ENCODE data around the gene PTGER2.

DNA sequence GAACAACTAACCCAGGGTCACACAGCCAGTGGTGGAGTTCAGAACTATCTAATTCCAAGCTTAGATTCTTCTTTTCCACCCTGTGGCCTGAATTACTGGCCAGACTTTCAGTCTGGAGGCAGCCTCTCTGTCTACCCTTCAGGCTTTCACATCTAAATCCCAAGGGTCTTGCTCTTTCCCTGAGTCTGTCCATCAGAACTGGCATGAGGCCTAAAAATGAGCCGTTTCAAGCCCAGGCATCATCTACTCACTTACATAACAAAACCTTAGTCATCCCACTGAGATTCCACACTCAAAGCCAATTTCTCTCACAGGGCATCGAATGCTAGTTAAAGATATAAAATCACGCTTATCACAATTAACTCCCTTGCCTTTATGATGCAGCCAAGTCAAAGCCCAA, 47.9 kb upstream of the PTGER2 start:
- TF ChIP-seq, protein P1, sequence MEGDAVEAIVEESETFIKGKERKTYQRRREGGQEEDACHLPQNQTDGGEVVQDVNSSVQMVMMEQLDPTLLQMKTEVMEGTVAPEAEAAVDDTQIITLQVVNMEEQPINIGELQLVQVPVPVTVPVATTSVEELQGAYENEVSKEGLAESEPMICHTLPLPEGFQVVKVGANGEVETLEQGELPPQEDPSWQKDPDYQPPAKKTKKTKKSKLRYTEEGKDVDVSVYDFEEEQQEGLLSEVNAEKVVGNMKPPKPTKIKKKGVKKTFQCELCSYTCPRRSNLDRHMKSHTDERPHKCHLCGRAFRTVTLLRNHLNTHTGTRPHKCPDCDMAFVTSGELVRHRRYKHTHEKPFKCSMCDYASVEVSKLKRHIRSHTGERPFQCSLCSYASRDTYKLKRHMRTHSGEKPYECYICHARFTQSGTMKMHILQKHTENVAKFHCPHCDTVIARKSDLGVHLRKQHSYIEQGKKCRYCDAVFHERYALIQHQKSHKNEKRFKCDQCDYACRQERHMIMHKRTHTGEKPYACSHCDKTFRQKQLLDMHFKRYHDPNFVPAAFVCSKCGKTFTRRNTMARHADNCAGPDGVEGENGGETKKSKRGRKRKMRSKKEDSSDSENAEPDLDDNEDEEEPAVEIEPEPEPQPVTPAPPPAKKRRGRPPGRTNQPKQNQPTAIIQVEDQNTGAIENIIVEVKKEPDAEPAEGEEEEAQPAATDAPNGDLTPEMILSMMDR (conservative IDR thresholded peaks at IDR 0.05 in 1 of 2, IDR thresholded peaks at IDR 0.05 in 1 of 2; ENCODE audit: low read depth in 1 of 2, low read length in 2 of 2), result no peak
- no peak for TF ChIP-seq EZH2 (IDR thresholded peaks at IDR 0.05; ENCODE audit: low read length, missing control alignments)
